HG02885 (cell line): ENCODE data around the gene PCDHB8.
"Not testable (repeated sequence)": the region's sequence is repeated elsewhere in the genome, so short reads cannot be mapped to it uniquely, and the experiment has no call there.

Experiments used
- ATAC-seq: cut with Tn5 transposase; IDR thresholded peaks from one replicate; pipeline ENCODE4 v1.9.1; 2021; ENCODE audit warnings: mild to moderate bottlenecking; ENCODE audit not compliant: unreplicated experiment, poor library complexity

PCDHB8 gene

DNA sequence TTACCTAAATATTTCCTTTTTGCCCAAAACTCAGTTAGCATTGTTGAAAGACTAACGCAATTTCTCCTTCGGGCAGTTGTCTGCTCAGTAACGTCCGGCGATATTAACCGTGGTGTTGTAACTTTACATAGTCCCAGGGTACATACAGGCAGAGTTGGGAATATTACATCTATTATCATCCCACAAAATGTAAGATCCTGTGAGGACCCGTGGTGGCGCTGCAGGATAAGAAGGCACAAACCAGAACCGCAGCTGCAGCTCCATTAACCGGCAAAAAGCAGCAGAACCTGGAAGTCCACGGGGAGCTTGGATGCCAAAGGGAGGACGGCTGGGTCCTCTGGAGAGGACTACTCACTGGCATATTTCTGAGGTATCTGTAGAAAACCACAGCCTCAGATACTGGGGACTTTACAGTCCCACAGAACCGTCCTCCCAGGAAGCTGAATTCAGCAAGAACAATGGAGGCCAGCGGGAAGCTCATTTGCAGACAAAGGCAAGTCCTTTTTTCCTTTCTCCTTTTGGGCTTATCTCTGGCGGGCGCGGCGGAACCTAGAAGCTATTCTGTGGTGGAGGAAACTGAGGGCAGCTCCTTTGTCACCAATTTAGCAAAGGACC lies at the start of gene PCDHB8:
PCDHB8 (plus strand) TSS at position 214 of the 615 bp plus-strand sequence; CDS start at position 459, 245 bp downstream.
- ATAC-seq = not testable (repeated sequence)

DNA sequence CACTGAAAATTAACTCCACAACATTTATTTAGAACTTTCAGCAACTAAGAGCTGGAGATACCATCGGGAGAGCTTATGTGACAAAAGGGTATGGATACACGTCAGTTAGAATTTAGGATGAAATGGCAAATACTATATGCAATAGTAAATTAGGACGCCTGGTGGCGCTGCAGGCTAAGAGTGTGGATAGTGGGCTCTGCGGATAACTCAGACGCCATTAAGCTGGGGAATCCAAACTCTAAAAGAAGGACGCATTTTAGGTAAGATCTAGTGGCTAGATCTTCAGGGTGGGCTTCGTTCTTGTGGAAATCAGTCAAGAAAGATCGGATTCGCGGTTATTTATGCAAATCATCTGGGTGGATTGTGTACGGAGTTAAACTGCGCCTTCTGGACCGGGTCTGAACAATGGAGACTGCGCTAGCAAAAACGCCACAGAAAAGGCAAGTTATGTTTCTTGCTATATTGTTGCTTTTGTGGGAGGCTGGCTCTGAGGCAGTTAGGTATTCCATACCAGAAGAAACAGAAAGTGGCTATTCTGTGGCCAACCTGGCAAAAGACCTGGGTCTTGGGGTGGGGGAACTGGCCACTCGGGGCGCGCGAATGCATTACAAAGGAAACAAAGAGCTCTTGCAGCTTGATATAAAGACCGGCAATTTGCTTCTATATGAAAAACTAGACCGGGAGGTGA lies 42.4 kb upstream of the PCDHB8 start, which contains the start of gene PCDHB5:
PCDHB5 (plus strand) TSS at position 177 of the 688 bp plus-strand sequence; CDS start at position 406, 229 bp downstream.
- no peak for ATAC-seq

DNA sequence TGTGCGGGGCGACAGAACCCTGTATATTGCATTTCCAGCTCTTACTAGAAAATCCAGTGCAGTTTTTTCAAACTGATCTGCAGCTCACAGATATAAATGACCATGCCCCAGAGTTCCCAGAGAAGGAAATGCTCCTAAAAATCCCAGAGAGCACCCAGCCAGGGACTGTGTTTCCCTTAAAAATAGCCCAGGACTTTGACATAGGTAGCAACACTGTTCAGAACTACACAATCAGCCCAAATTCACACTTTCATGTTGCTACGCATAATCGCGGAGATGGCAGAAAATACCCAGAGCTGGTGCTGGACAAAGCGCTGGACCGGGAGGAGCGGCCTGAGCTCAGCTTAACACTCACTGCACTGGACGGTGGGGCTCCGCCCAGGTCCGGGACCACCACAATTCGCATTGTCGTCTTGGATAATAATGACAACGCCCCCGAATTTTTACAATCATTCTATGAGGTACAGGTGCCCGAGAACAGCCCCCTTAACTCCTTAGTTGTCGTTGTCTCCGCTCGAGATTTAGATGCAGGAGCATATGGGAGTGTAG lies 41.8 kb upstream of the PCDHB8 start:
- no peak for ATAC-seq

DNA sequence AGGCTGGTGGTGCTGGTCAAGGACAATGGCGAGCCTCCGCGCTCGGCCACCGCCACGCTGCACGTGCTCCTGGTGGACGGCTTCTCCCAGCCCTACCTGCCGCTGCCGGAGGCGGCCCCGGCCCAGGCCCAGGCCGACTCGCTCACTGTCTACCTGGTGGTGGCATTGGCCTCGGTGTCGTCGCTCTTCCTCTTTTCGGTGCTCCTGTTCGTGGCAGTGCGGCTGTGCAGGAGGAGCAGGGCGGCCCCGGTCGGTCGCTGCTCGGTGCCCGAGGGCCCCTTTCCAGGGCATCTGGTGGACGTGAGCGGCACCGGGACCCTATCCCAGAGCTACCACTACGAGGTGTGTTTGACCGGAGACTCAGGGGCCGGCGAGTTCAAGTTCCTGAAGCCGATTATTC lies 40.2 kb upstream of the PCDHB8 start:
- not testable (repeated sequence) for ATAC-seq

DNA sequence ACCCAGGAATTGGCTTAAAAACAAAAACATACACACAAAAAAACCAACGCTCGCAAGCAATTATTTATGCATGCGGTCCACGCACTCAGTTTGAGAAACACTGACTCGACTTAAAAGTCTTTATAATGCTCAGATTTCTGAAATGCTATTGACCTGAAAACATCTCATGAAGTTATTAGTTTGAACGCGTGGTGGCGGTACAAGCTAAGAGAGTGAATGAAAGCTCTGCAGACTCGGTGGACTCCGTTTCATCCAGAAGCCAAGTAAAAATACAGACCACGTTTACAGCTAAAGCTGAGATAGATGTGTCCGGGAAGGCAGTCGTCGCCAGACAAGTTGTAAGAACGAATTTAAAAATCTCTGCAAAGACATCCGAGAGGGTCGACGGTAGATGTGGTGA lies 27.8 kb upstream of the PCDHB8 start, which contains the start of gene PCDHB6:
PCDHB6 (plus strand) TSS at position 246 of the 400 bp plus-strand sequence. CDS start 201 bp downstream, outside the sequence.
- no peak for ATAC-seq

DNA sequence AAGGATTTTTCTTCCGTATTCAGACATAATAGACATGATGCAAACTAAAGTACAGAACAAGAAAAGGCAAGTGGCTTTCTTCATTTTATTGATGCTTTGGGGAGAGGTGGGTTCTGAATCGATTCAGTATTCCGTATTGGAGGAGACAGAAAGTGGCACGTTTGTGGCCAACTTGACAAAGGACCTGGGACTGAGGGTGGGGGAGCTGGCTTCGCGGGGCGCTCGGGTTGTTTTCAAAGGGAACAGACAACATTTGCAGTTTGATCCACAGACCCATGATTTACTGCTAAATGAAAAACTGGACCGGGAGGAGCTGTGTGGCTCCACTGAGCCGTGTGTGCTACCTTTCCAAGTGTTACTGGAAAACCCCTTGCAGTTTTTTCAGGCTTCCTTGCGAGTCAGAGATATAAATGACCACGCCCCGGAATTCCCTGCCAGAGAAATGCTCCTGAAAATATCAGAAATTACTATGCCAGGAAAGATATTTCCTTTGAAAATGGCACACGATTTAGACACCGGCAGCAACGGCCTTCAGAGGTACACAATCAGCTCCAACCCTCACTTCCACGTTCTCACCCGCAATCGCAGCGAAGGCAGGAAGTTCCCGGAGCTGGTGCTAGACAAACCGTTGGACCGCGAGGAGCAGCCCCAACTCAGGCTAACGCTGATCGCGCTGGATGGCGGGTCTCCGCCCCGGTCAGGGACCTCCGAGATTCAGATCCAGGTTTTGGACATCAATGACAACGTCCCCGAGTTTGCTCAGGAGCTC lies 27.2 kb upstream of the PCDHB8 start:
- ATAC-seq = no peak

- ATAC-seq = no peak
These were observed 26.6 kb upstream of the PCDHB8 start for GRCh38 chr5:141150993-141151325.

DNA sequence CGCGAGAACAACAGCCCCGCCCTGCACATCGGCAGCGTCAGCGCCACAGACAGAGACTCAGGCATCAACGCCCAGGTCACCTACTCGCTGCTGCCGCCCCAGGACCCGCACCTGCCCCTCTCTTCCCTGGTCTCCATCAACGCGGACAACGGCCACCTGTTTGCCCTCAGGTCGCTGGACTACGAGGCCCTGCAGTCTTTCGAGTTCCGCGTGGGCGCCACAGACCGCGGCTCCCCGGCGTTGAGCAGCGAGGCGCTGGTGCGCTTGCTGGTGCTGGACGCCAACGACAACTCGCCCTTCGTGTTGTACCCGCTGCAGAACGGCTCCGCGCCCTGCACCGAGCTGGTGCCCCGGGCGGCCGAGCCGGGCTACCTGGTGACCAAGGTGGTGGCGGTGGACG lies 26.0 kb upstream of the PCDHB8 start:
- not testable (repeated sequence) for ATAC-seq

- ATAC-seq = not testable (repeated sequence)
These were observed 25.5 kb upstream of the PCDHB8 start for GRCh38 chr5:141152096-141152495.

- ATAC-seq = no peak
These were observed 21.8 kb upstream of the PCDHB8 start for GRCh38 chr5:141155540-141156374.

GRCh38 chr5:141157356-141157755 lies 20.2 kb upstream of the PCDHB8 start:
- not testable (repeated sequence) for ATAC-seq

- not testable (repeated sequence) for ATAC-seq
These were observed 19.7 kb upstream of the PCDHB8 start for GRCh38 chr5:141157901-141158300.

DNA sequence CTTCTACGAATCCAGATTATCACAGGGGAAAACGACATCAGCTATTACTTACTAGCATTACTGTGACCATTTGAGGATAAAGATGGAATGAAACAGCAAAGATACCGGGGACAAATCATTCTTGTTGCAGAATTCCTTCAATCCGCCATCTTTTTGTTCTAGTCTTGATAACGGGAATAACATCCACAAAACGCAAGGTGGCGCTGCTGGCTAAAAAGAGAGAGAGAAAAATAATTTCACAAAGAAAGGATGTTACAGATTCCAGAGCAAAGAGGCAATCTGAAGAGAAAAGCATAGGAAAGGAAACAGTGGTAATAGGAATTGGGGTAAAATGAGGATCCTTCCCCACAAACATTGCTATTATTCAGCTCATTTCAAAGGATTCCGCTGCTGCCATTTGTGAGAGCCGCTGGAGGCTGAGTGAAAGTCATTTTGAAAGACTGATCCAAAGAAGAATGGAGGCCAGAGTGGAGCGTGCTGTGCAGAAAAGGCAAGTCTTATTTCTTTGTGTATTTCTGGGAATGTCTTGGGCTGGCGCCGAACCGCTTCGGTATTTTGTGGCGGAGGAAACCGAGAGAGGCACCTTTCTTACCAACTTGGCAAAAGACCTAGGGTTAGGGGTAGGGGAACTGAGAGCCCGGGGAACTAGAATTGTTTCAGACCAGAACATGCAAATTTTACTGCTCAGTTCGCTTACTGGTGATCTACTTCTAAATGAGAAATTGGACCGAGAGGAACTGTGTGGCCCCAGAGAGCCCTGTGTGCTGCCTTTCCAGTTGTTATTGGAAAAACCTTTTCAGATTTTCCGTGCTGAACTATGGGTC lies 5.0 kb upstream of the PCDHB8 start, which contains the start of gene PCDHB7:
PCDHB7 (plus strand) TSS at position 264 of the 824 bp plus-strand sequence; CDS start at position 456, 192 bp downstream.
- ATAC-seq = no peak

GRCh38 chr5:141174291-141175104 lies 3.1 kb upstream of the PCDHB8 start:
- not testable (repeated sequence) for ATAC-seq

- ATAC-seq = no peak
These were observed 1.7 kb upstream of the PCDHB8 start for GRCh38 chr5:141175933-141176332.

DNA sequence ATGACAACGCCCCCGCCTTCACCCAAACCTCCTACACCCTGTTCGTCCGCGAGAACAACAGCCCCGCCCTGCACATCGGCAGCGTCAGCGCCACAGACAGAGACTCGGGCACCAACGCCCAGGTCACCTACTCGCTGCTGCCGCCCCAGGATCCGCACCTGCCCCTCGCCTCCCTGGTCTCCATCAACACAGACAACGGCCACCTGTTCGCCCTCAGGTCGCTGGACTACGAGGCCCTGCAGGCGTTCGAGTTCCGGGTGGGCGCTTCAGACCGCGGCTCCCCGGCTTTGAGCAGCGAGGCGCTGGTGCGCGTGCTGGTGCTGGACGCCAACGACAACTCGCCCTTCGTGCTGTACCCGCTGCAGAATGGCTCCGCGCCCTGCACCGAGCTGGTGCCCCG lies 1.8 kb downstream of the PCDHB8 start:
- not testable (repeated sequence) for ATAC-seq

DNA sequence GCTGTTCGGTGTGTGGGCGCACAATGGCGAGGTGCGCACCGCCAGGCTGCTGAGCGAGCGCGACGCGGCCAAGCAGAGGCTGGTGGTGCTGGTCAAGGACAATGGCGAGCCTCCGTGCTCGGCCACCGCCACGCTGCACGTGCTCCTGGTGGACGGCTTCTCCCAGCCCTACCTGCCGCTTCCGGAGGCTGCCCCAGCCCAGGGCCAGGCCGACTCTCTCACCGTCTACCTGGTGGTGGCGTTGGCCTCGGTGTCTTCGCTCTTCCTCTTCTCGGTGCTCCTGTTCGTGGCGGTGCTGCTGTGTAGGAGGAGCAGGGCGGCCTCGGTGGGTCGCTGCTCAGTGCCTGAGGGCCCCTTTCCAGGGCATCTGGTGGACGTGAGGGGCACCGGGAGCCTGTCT lies 2.3 kb downstream of the PCDHB8 start:
- ATAC-seq = not testable (repeated sequence)

GRCh38 chr5:141180313-141180712 lies 2.7 kb downstream of the PCDHB8 start:
- ATAC-seq = no peak
